Chondrocyte (in vitro differentiated cells): Measurements from ENCODE around the gene TANC1. TPM values are rescaled to one million over a fixed set of nuclear protein-coding genes. Genes with fewer than 3 reads are reported as not detected.

Source experiments
- DNase-seq: peaks from one replicate; pipeline ENCODE4 v3.0.0; 2021; ENCODE audit warnings: mixed read lengths, low spot score
- H3K27ac Mint-ChIP-seq: one replicate; pipeline ENCODE4 v1.8.0; 2021; ENCODE audit warnings: mild to moderate bottlenecking, moderate library complexity, mixed read lengths; ENCODE audit not compliant: unreplicated experiment
- H3K27me3 Mint-ChIP-seq: 2 replicates; pipeline ENCODE4 v1.8.0; 2021; ENCODE audit warnings: low read depth, mixed read lengths
- H3K36me3 Mint-ChIP-seq: 2 replicates; pipeline ENCODE4 v1.8.0; 2021; ENCODE audit warnings: low read depth, mixed read lengths
- H3K4me1 Mint-ChIP-seq: 2 replicates; pipeline ENCODE4 v1.8.0; 2021; ENCODE audit warnings: low read depth, mild to moderate bottlenecking, mixed read lengths
- H3K4me3 Mint-ChIP-seq: one replicate; pipeline ENCODE4 v1.8.0; 2021; ENCODE audit warnings: mild to moderate bottlenecking, moderate library complexity, mixed read lengths; ENCODE audit not compliant: unreplicated experiment
- H3K9me3 Mint-ChIP-seq: 2 replicates; pipeline ENCODE4 v1.8.0; 2021; ENCODE audit warnings: low read depth, mixed read lengths
- CTCF ChIP-seq: fragments of 200-600 bp; sonication (generic); IDR thresholded peaks from 2 replicates; pipeline ENCODE4 v1.5.0; 2021; ENCODE audit warnings: antibody characterized with exemption, mild to moderate bottlenecking, moderate library complexity
- long read RNA-seq: library from polyadenylated mRNA; stranded (forward); transcript quantifications from one replicate; pipeline ENCODE4 v2.0.0, GENCODE V29; 2021
- total RNA-seq: library from RNA; stranded (reverse); gene quantifications from 3 replicates; pipeline ENCODE4 v1.2.1, GENCODE V29; 2021

TANC1 gene
- total RNA-seq = 28.7 to 38.2 TPM (median 29.5 TPM) in 3 replicates
- long read RNA-seq, full-length matches to known transcripts = 2 of 21 reads
- long read RNA-seq, partial matches to known transcripts = 13 of 21 reads
- long read RNA-seq, other reads (novel, unspliced or antisense) = 6 of 21 reads

DNA sequence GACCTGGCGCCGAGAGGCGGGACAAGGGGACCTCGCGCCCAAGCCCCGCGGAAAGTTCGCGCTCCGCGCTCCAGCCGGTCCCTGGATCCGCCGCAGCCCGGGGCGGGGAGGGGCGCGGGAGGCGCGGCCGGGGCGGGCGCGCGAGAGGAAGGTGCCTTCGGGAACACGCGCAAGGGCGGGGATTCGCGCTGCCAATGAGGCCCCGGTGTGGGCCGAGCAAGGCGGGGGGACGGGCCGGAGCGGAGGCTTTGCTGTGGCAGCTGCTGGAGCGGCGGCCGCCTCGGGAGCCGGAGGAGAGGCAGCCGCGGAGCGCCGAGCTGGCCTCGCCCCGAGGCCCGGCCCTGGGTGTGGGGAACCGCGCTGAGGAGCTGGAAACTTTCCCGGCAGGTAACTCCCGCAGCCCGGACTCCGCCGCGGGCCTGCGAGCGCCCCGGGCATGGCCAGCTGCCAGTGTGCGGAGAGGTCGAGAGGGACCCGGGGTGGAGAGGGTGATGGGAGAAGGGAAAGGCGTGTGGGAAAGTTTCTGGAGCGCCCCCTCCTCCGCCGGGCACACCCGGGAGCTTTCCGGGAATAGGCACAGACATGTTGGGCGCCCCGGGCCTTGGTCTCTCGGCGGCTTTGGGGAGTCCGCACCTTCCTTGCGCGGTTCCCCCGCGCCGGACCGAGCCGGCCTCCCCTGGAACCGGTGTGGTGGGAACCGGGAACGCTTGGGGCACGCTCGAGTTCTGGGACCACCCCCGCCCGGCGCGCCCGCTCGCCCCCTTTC is at the start of gene TANC1:
TSS of gene TANC1 (plus strand) at position 245 of the 766 bp plus-strand sequence. CDS start 97,271 bp downstream, outside the sequence.
- H3K9me3 Mint-ChIP-seq = no peaks in the 10 kb centered on the region
- peak; percentile 40 for TF ChIP-seq CTCF
- peak within 1 kb of the TSS; percentile 94 for H3K4me3 Mint-ChIP-seq
- no peaks in the 10 kb centered on the region for H3K27me3 Mint-ChIP-seq
- peak; percentile 98 for DNase-seq
- H3K27ac Mint-ChIP-seq = peak within 1 kb of the TSS; percentile 95
- peaks cover 69% of the 10 kb centered on the region for H3K4me1 Mint-ChIP-seq
- H3K36me3 Mint-ChIP-seq = no peaks in the 10 kb centered on the region

- Mint-ChIP-seq H3K4me3 (no peak overlapping the region), H3K27ac (no peak overlapping the region)
Observed at GRCh38 chr2:158921599-158922408, 46.6 kb upstream of the TANC1 start.

DNA sequence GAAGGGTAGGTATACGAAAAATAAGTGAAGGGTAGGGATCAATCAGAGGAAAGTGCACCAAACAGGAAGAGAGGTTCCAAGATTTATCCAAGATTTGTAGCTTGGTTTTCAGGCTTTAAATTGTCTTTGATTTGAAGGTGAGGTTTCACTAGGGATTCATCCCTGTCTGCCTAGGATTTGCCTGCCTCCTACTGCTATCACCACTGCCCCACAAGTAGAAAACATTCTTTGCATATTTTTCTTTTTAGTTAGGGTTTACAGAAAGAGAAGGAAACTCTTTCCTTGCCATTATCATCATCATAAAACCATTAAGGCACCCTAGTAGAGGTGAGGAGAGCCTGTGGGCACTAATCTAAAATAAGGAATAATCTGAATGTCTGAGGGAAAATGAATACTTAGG is 45.8 kb upstream of the TANC1 start:
- Mint-ChIP-seq H3K27ac (peak overlapping the region; percentile 7), H3K9me3 (peaks cover 3% of the 10 kb centered on the region), H3K36me3 (no peaks in the 10 kb centered on the region), H3K27me3 (no peaks in the 10 kb centered on the region), H3K4me1 (peaks cover 26% of the 10 kb centered on the region), H3K4me3 (no peak overlapping the region)
- no peak for DNase-seq
- TF ChIP-seq CTCF = peak; percentile 31

More at GRCh38 chr2:158921599-158922408, 46.6 kb upstream of the TANC1 start:
- H3K27me3 Mint-ChIP-seq = no peaks in the 10 kb centered on the region
- no peak for TF ChIP-seq CTCF
- no peaks in the 10 kb centered on the region for H3K36me3 Mint-ChIP-seq
- H3K9me3 Mint-ChIP-seq = peaks cover 3% of the 10 kb centered on the region
- DNase-seq = no peak
- H3K4me1 Mint-ChIP-seq = peaks cover 24% of the 10 kb centered on the region

- Mint-ChIP-seq H3K9me3 (peaks cover 5% of the 10 kb centered on the region), H3K4me3 (no peak overlapping the region), H3K27me3 (no peaks in the 10 kb centered on the region), H3K4me1 (peaks cover 26% of the 10 kb centered on the region), H3K27ac (peak overlapping the region; percentile 7), H3K36me3 (no peaks in the 10 kb centered on the region)
- no peak for TF ChIP-seq CTCF
- no peak for DNase-seq
Observed at GRCh38 chr2:158923180-158923594, 45.3 kb upstream of the TANC1 start.

- Mint-ChIP-seq H3K9me3 (peaks cover 6% of the 10 kb centered on the region), H3K4me3 (no peak overlapping the region), H3K27ac (peak overlapping the region; percentile 7), H3K36me3 (no peaks in the 10 kb centered on the region), H3K27me3 (no peaks in the 10 kb centered on the region), H3K4me1 (peaks cover 26% of the 10 kb centered on the region)
- no peak for TF ChIP-seq CTCF
- no peak for DNase-seq
Observed at GRCh38 chr2:158923641-158924040, 44.8 kb upstream of the TANC1 start.
